Activated CD8-positive, alpha-beta T cell treated with anti-CD3 and anti-CD28 coated beads for 36 hours (primary cell): Measurements from ENCODE around the gene PROSER3. TPM values are rescaled to one million over a fixed set of nuclear protein-coding genes. Genes with fewer than 3 reads are reported as not detected.

Experiments
- ATAC-seq: fragments of 200-7000 bp; cut with Tn5 transposase; one replicate; pipeline ENCODE4 v1.10.0; 2021; ENCODE audit warnings: mild to moderate bottlenecking, moderate library complexity
- CTCF ChIA-PET: fragments of 350-600 bp; sonication (Branson Sonifier 250); formaldehyde crosslinking; loops from one replicate; lab custom pipeline; 2021; ENCODE audit warnings: antibody characterized with exemption; lab: Charles Lee
- POLR2A ChIA-PET: fragments of 350-600 bp; sonication (Branson Sonifier 250); formaldehyde crosslinking; loops from one replicate; lab custom pipeline; 2021; ENCODE audit warnings: antibody characterized with exemption; lab: Charles Lee
- DNase-seq: peaks from one replicate; pipeline ENCODE4 v3.0.0-alpha.2; 2020
- H3K27ac Mint-ChIP-seq: one replicate; pipeline ENCODE4 v1.8.0; 2021; ENCODE audit warnings: mild to moderate bottlenecking, mixed read lengths
- H3K27me3 Mint-ChIP-seq: one replicate; pipeline ENCODE4 v1.8.0; 2021; ENCODE audit warnings: mixed read lengths
- H3K36me3 Mint-ChIP-seq: one replicate; pipeline ENCODE4 v1.8.0; 2021; ENCODE audit warnings: low read depth, mixed read lengths
- H3K4me1 Mint-ChIP-seq: one replicate; pipeline ENCODE4 v1.8.0; 2021; ENCODE audit warnings: low read depth, mixed read lengths
- H3K4me3 Mint-ChIP-seq: one replicate; pipeline ENCODE4 v1.8.0; 2021; ENCODE audit warnings: mild to moderate bottlenecking, moderate library complexity, mixed read lengths
- H3K9me3 Mint-ChIP-seq: one replicate; pipeline ENCODE4 v1.8.0; 2021; ENCODE audit warnings: mixed read lengths
- CTCF ChIP-seq: fragments of 200-600 bp; IDR thresholded peaks from one replicate; pipeline ENCODE4 v1.8.0; 2022; ENCODE audit warnings: antibody characterized with exemption, mild to moderate bottlenecking
- intact Hi-C: fragments of 100-400 bp; cut with micrococcal nuclease; formaldehyde crosslinking; loops from one replicate; pipeline ENCODE4 v1.10.0; 2022
- total RNA-seq, 2 experiments: library from RNA; stranded (reverse); gene quantifications; one replicate each; pipeline ENCODE4 v1.2.3, GENCODE V29; 2021

Gene PROSER3
- total RNA-seq: 10 to 100 TPM; 40.7 to 41.1 TPM

DNA sequence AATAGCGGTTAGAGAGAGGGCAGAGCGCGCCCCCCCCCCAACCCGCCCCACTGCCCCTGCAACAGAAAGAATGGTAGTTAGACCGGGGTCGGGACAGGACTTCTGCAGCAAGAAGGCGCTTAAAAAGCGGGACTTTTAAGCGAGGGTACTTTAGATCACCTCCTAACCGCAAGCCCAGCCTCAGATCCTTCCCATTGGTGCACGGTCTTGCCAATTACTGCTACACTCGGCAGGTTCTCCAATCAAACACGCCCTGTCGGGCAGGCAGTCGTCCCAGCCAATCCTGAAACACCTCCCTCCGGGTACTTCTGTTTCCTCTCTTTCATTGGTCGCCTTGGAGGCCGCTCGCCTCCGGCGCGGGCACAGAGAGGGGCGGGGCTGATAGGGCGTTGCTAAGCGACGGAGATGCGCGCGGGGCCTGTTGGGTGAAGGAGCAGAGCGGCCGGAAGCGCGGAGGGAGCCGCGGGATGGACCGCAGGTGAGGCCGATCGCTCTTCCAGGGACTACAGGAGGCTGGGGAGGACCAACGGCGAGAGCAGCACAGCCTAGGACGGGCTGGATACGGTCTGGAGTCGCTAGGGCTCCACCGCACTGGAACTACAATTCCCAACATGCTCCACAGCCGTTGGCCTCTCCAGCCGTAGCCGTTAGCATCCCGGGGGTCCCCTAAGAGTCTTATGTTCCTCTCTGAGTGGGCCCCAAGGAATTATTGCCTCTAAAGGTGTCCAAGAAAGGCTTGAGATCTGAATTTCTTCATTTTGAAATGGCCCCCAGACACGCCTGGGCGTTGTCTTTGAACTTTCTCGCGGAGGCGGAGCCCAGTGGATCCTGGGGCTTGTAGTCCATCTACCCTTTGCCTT lies at the start of gene PROSER3:
Gene PROSER3 (plus strand): TSS at position 428 of the 860 bp plus-strand sequence. CDS start 40 bp downstream, at position 468.
- CTCF ChIA-PET: interaction anchor here (1.0 to 1.3 kb wide), 2 partner anchors 10 to 13 kb away, joined by 3 to 4 read pairs; partner anchors contain the start of genes PSENEN and U2AF1L4
- Mint-ChIP-seq H3K36me3 (peaks cover 32% of the 10 kb centered on the region), H3K27me3 (peaks cover 7% of the 10 kb centered on the region), H3K4me1 (peaks cover 23% of the 10 kb centered on the region), H3K4me3 (peak within 1 kb of the TSS; percentile 89), H3K27ac (peak within 1 kb of the TSS; percentile 94), H3K9me3 (no peaks in the 10 kb centered on the region)
- POLR2A ChIA-PET: interaction anchor here (0.9 to 2.6 kb wide), 6 partner anchors 9 to 45 kb away, joined by 4 to 19 read pairs (median 4); partner anchors contain the start of genes LIN37, PSENEN and U2AF1L4
- peak; percentile 96 for ATAC-seq
- intact Hi-C loops: no loop called here
- no peak for TF ChIP-seq CTCF
- peak; percentile 99 for DNase-seq

- Mint-ChIP-seq H3K4me1 (peaks cover 39% of the 10 kb centered on the region), H3K36me3 (peaks cover 4% of the 10 kb centered on the region), H3K4me3 (no peak overlapping the region), H3K27ac (peak overlapping the region; percentile 42), H3K27me3 (no peaks in the 10 kb centered on the region), H3K9me3 (peaks cover 2% of the 10 kb centered on the region)
- ATAC-seq: no peak
- ChIA-PET POLR2A (interaction anchor here (0.8 to 8.8 kb wide), 3 partner anchors 9 to 36 kb away, joined by 3 to 215 read pairs (median 5); no protein-coding TSS in a partner anchor), CTCF (interaction anchor here (1.6 to 2.1 kb wide), 2 partner anchors 10 to 14 kb away, joined by 5 to 6 read pairs; no protein-coding TSS in a partner anchor)
- no peak for TF ChIP-seq CTCF
- intact Hi-C loops: no loop called here
- no peak for DNase-seq
Measured at GRCh38 chr19:35708391-35708790, 49.6 kb upstream of the PROSER3 start.

- Mint-ChIP-seq H3K4me1 (peaks cover 38% of the 10 kb centered on the region), H3K27ac (peak overlapping the region; percentile 100), H3K9me3 (peaks cover 2% of the 10 kb centered on the region), H3K36me3 (peaks cover 31% of the 10 kb centered on the region), H3K27me3 (no peaks in the 10 kb centered on the region), H3K4me3 (peak overlapping the region; percentile 73)
- CTCF ChIA-PET: interaction anchor here (1.0 to 6.4 kb wide), 7 partner anchors 12 to 162 kb away, joined by 3 to 137 read pairs (median 4); partner anchors contain the start of genes COX6B1 and IGFLR1
- intact Hi-C loops: loop anchor here (2.0 to 10.0 kb wide), 3 partner anchors 14 to 224 kb away; partner anchors contain the start of genes LIN37, LRFN3, PSENEN and U2AF1L4
- POLR2A ChIA-PET: interaction anchor here (0.5 to 8.8 kb wide), 11 partner anchors 12 to 283 kb away, joined by 3 to 215 read pairs (median 3); partner anchors contain the start of genes IGFLR1, LIN37, PSENEN and U2AF1L4
- peak; percentile 95 for DNase-seq
- no peak for TF ChIP-seq CTCF
- peak; percentile 55 for ATAC-seq
Measured at GRCh38 chr19:35710784-35711723, 46.9 kb upstream of the PROSER3 start.

DNA sequence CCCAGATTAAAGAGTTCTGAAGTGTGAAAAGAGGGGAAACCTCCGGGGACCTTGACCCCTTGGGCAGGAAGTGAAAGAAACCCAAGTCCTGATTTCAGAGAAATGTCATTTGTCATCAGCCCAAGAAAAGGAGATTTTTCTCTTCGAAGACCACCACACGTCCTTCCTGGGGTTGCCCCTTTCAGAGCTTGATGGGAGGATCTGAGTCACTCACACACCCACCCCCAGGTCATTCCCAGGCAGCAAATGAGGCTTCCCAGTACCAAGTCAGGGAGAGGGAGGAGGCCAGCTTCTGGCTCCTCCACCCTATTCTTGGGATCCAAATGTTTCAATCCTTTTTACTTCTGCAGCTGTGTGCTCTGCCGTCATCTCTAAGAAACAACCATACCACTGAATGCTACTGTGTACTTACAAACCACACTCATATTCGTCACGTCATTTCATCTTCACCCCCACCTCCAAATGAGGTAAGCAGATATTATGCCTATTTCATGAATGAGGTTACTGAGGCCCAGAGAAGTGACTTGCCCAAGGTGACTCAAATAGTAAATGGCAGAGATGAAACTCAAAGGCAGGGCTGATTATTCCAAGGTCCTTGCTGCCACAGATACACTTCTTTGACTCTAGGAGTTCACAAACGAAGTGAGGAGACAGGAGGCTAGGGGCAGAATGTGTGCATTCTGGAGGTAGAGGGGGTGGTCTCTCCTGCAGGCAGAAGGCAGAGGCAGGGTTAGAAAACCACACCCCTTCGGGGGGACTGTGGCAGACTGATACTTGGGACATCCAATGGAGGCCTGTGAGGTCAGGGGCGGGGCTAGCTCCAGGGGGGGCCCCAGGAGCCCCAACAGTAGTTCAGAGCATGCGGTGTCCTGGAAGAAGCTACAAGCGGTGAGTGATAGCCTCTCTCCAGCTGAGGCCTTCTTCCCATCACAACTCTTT lies 45.1 kb upstream of the PROSER3 start:
- peaks cover 2% of the 10 kb centered on the region for H3K9me3 Mint-ChIP-seq
- H3K27ac Mint-ChIP-seq: peak overlapping the region; percentile 100
- ATAC-seq (peak; percentile 32), DNase-seq (peak; percentile 95)
- H3K4me1 Mint-ChIP-seq: peaks cover 38% of the 10 kb centered on the region
- ChIA-PET CTCF (interaction anchor here (1.0 to 6.4 kb wide), 8 partner anchors 14 to 69 kb away, joined by 3 to 137 read pairs (median 6); partner anchors contain the start of genes IGFLR1, LIN37, PSENEN and U2AF1L4), POLR2A (interaction anchor here (0.7 to 8.8 kb wide), 16 partner anchors 7 to 218 kb away, joined by 3 to 215 read pairs (median 4); partner anchors contain the start of genes HSPB6, IGFLR1, LIN37 and PROSER3)
- TF ChIP-seq CTCF: no peak
- intact Hi-C loops: loop anchor here (2.0 to 10.0 kb wide), 3 partner anchors 34 to 222 kb away; partner anchors contain the start of genes HCST, LIN37, LRFN3 and PSENEN
- peak overlapping the region; percentile 83 for H3K4me3 Mint-ChIP-seq
- H3K36me3 Mint-ChIP-seq: peaks cover 46% of the 10 kb centered on the region
- no peaks in the 10 kb centered on the region for H3K27me3 Mint-ChIP-seq
